IPS-18c (cell line): ENCODE results near the gene DLG5.

Source experiments
- H3K4me3 ChIP-seq: 2 replicates; pipeline ENCODE4 v1.7.0; 2013; ENCODE audit warnings: low read depth, mild to moderate bottlenecking, low read length, moderate library complexity; ENCODE audit not compliant: insufficient read depth
- H3K9me3 ChIP-seq: one replicate; pipeline ENCODE4 v1.6.1; 2013; ENCODE audit warnings: mild to moderate bottlenecking, low read length, moderate library complexity; ENCODE audit not compliant: control insufficient read depth, insufficient read depth

DLG5 gene

DNA sequence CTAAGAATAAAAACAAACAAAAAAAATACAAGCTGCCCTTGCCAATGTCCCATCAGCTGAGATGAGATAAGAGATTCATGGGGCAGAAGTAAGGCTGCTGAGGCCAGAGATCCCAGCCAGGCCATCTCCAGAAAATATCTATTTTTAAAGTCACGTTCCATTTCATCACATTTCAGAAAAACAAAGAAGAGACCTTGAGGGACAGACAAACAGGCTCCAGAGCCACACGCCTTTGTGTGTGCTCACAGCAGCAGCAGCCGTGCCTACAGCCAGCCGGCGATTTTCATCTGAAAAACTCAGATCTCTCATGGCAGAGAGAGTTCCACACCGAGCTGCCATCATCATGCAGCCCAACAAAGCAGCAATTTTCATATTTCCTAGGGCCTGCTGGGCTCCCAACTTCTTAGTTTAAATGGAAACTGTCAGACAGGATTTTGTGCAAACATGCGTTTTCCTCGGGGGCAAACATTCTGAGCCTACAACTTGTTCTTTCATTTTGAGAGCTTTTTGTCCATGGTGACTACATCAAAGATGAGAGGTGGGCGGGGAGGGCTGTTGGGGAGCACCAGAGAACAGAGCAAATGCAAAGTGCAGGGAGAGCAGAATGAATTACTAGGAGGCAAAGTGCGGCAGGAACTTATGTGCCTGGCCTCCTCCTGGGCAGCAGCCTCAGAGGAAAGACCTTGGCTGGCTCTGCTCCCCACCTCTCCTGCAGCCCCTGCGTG, 38.8 kb downstream of the DLG5 start:
- no peaks in the 10 kb centered on the region for H3K9me3 ChIP-seq
- 0 out of 2 replicates have a peak overlapping the region, but pooled peaks have one; percentile 5 for H3K4me3 ChIP-seq

GRCh38 chr10:77886795-77887355, 39.7 kb downstream of the DLG5 start:
- Histone ChIP-seq H3K4me3 (no peak overlapping the region), H3K9me3 (no peaks in the 10 kb centered on the region)

DNA sequence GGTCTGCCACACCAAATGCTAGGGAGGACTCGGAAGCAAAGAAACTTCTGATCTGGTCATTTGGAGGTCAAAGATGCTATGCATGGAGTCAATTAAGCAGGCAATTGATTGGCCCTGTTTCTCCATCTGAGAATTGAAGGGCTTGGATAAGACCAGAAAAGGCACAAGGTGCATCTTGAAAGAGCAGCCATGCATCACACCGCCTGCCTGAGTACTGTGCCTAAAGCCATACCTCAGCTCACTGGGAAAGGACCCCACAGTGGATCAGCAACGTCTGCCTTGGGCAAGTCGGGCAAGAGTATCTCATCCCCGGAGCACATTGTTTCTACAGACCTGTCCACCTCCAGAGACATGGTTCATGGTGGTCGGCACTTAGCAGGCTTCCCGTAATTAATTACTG, 42.4 kb downstream of the DLG5 start:
- H3K9me3 ChIP-seq: no peaks in the 10 kb centered on the region
- no peak overlapping the region for H3K4me3 ChIP-seq

DNA sequence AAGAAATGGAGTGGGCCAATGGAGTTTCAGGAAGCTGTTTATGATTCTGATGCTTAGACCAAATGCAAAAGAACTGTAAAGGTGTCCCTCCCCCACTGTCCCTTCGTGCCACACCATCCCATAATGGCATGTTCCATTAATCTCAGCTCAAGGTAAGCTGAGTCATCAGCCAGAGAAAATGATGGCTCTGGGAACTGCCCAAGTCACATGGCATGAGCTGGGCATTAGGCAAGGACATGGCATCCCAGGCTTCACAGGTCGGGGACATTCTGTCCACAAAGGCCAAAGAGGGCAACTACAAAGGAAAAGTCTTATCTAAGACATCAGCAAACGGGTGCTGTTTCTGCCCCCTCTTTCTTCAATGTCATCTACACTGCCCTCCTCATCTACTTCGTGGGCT, 44.9 kb downstream of the DLG5 start:
- H3K9me3 ChIP-seq: peaks cover 2% of the 10 kb centered on the region
- H3K4me3 ChIP-seq: no peak overlapping the region

- no peak overlapping the region for H3K4me3 ChIP-seq
- peaks cover 2% of the 10 kb centered on the region for H3K9me3 ChIP-seq
These were observed 45.3 kb downstream of the DLG5 start for GRCh38 chr10:77881222-77881621.

GRCh38 chr10:77879710-77880109, 46.8 kb downstream of the DLG5 start:
- Histone ChIP-seq H3K9me3 (peaks cover 2% of the 10 kb centered on the region), H3K4me3 (no peak overlapping the region)

DNA sequence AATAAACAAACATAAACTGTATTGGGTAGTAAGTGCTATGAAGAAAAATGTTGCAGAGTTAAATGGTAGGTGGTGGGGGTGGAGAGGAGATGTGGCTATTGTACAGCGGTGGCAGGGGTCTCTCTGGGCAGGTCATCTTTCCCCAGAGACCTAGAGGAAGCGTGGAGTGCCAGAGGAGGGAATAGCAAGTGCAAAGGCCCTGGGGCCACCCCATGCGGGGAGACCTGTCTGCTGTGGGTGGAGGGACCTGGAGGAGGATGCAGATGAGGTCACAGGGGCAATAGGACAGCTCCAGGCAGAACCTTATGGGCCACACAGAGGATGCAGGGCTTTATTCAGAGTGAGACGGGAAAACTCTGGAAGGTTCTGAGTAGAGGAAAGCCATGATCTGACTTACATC, 47.5 kb downstream of the DLG5 start:
- H3K4me3 ChIP-seq: no peak overlapping the region
- H3K9me3 ChIP-seq: peaks cover 2% of the 10 kb centered on the region

- Histone ChIP-seq H3K9me3 (peaks cover 2% of the 10 kb centered on the region), H3K4me3 (0 out of 2 replicates have a peak overlapping the region, but pooled peaks have one; percentile 20)
These were observed 48.9 kb downstream of the DLG5 start for GRCh38 chr10:77877441-77878344.

- Histone ChIP-seq H3K4me3 (no peak overlapping the region), H3K9me3 (peaks cover 2% of the 10 kb centered on the region)
These were observed 50.8 kb downstream of the DLG5 start for GRCh38 chr10:77875730-77876129.

GRCh38 chr10:77874872-77875271, 51.7 kb downstream of the DLG5 start:
- no peak overlapping the region for H3K4me3 ChIP-seq
- peaks cover 2% of the 10 kb centered on the region for H3K9me3 ChIP-seq

GRCh38 chr10:77873536-77874380, 52.8 kb downstream of the DLG5 start:
- Histone ChIP-seq H3K4me3 (no peak overlapping the region), H3K9me3 (peaks cover 2% of the 10 kb centered on the region)

GRCh38 chr10:77872947-77873535, 53.5 kb downstream of the DLG5 start:
- Histone ChIP-seq H3K4me3 (no peak overlapping the region), H3K9me3 (peaks cover 2% of the 10 kb centered on the region)

GRCh38 chr10:77872151-77872946, 54.2 kb downstream of the DLG5 start:
- no peak overlapping the region for H3K4me3 ChIP-seq
- peaks cover under 1% of the 10 kb centered on the region for H3K9me3 ChIP-seq

- Histone ChIP-seq H3K9me3 (no peaks in the 10 kb centered on the region), H3K4me3 (no peak overlapping the region)
These were observed 56.7 kb downstream of the DLG5 start for GRCh38 chr10:77869626-77870420.

GRCh38 chr10:77868523-77868922, 58.0 kb downstream of the DLG5 start:
- H3K9me3 ChIP-seq: no peaks in the 10 kb centered on the region
- no peak overlapping the region for H3K4me3 ChIP-seq
